Lower leg skin (tissue), 3 donors: ENCODE measurements around the gene CLDN7.

Experiments
- CTCF ChIP-seq, 3 donors: fragments of 450-650 bp; IDR thresholded peaks; one replicate each; pipeline ENCODE4 v1.5.1; 2016; ENCODE audit warnings: antibody characterized with exemption in 3 of 3, mild to moderate bottlenecking in 3 of 3, moderate library complexity in 2 of 3
- POLR2A ChIP-seq, 2 donors: fragments of 450-650 bp; IDR thresholded peaks; one replicate each; pipeline ENCODE4 v1.6.1; 2016 to 2017; ENCODE audit warnings: antibody characterized with exemption in 2 of 2, mild to moderate bottlenecking in 1 of 2, moderate library complexity in 1 of 2

GRCh38 chr17:7306911-7307685 is 44.8 kb upstream of the CLDN7 start, which contains the start of gene EIF5A:
- TF ChIP-seq CTCF (IDR thresholded peaks at IDR 0.05) (no peak), POLR2A (IDR thresholded peaks at IDR 0.05) (no peak)
